Mesenteric fat pad (tissue), 1 donor: Measurements from ENCODE around the gene LNX1. TPM values are rescaled to one million over a fixed set of nuclear protein-coding genes. Genes with fewer than 3 reads are reported as not detected.

Experiments
- DNase-seq: peaks from one replicate; pipeline ENCODE4 v3.0.0-alpha.2; 2020; ENCODE audit warnings: low spot score
- total RNA-seq: library from RNA; stranded (reverse); fragmentation: NEBNext Ultra II Directional; extraction: Animal tissue kit (Norgen Biotek cat#: 25700); gene quantifications from one replicate; pipeline ENCODE4 v1.2.1, GENCODE V29; 2021
- donor health status: DM: yes; HTN: yes; CAD: no.

Gene LNX1
- total RNA-seq, 1 donor from 2014 or later = 20.7 TPM

DNA sequence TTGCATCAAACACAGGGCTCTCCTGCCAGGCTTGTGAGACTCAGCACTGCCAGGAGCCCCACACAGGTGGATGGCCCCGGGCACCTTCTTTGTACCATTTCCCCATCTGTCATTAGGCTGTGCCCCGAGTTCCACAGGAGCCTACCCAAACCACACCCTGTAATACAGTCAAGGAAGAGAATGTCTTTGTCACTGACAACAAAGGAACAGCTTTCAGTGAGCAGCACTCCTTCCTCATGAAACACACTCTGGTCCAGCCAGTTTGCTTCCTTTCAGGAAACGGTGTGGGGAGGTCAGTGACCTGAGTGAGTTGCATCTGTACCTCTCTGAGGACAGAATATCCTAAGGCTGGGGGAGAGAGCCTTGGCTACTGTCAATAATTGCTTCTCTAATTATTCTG is 53.7 kb downstream of the LNX1 start:
- no peak for DNase-seq

- no peak for DNase-seq
Measured at GRCh38 chr4:53536328-53536727, 55.0 kb downstream of the LNX1 start.

DNA sequence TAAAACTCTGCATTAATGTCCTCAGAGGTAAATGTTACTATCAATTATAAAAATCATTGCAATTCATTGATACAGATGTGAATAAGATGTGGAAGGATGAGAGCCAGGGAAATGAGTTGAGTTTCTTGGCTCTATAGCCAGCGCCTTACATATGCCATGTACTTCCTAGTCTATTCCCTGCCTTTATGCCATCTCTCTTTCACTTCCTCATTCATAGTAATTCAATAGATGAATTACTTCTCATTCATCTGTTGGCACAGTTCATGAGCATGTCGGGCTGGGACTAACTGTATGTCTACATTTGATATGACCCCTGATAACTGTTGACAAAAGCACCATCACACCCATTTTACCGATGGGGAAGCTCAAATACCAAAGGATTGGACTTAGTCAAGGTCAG is 55.7 kb downstream of the LNX1 start:
- no peak for DNase-seq

- DNase-seq = no peak
Measured at GRCh38 chr4:53534684-53535083, 56.6 kb downstream of the LNX1 start.

- DNase-seq = no peak
Measured at GRCh38 chr4:53532521-53532920, 58.8 kb downstream of the LNX1 start.

DNA sequence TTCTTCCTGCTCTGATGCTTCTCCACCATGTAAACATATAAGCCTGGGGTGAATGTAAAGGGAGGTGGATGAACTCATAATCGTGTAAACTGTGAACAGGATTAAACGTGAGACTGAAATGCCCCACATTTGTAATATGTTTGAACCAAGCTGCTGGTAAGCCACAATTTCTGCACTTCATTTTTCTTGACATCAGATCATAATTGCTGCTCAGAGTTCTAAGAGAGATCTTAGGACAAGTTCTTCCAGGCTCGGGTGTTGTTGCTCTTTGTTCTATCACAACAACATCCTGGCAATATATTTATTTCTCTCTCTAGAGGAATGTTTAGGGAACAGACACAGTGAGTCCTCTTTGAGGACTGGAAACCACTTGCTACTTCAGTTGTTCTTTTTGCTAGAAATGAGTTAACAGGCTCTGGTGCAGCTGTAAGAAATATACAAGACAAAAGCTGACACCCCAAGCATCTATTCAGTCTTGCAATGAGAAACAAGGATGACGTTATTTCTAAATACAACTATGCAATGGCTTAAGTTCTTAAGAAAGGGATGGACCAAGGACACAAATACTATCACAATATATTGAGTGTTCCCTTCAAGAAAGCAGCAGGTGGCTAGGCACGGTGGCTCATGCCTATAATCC is 59.6 kb downstream of the LNX1 start:
- no peak for DNase-seq

DNA sequence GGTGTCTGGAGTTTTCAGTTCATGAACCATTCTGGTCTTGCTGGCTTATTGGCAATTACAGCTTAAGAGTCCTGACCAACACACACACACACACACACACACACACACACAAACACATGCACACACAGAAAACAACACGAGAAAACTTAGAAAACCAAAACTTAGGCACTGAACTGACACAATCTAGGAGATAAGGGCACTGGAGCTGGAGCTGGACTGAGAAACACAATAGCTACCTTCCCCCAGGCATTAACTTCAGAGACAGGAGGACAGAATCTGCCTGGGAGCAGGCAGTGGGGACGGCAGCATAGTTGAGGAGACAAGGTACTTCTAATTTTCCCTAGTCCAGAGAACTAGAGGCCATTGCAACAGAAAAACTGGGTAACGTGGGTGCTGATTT is 62.3 kb downstream of the LNX1 start:
- no peak for DNase-seq

GRCh38 chr4:53527930-53528329 is 63.4 kb downstream of the LNX1 start:
- no peak for DNase-seq

- no peak for DNase-seq
Measured at GRCh38 chr4:53527326-53527725, 64.0 kb downstream of the LNX1 start.

DNA sequence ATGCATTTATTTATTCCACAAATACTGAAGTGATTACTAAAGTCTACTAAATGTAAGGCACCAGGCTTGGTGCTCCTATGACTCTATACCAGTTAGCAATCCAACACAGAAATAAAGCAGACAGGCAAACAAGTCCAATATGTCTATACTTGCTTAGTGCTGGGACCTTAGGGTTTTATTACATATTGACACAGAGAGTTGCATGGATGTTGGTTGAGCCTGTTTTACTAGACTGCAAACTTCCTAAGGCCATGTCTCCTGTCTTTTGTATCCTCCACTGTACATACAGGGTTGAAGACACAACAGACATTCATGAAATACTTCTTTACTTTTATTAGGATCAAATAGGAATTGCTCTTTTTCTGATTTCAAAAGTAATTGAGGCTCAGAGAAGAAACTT is 69.0 kb downstream of the LNX1 start:
- no peak for DNase-seq

GRCh38 chr4:53520116-53520515 is 71.2 kb downstream of the LNX1 start:
- no peak for DNase-seq

GRCh38 chr4:53518807-53519206 is 72.5 kb downstream of the LNX1 start:
- no peak for DNase-seq

DNA sequence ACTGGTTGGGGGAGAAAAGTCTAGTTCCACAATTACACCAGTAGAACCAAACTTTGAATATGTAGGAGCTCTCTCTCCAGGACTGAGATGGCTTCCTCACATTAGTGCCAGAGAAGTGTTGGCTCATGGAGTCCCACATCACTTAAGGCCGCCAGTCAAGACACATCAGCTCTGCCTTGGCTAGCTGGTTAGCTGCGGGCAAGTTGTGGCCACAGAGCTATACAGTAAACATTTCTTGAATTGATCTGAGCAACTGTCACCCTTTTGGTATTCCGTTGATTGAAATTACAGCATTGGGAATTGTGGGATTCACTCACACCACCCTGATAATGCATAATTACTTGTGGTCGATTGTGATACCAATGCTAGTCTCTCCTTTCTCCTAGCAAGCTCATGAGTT is 76.2 kb downstream of the LNX1 start:
- no peak for DNase-seq

DNA sequence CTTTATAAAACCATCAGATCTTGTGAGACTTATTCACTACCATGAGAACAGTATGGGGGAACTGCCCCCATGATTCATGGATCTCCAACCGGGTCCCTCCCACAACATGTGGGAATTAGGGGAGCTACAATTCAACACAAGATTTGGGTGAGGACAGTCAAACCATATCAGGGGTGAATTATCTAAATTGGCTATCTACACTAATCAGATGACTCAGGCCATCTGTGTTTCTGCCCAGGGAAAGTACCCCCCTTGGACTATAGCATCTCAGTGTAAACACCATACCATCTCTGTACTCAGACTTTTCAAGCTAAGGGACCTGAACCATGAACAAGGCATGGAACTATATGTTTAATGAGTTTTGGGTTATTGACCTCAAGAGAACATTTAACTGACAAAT is 76.8 kb downstream of the LNX1 start:
- no peak for DNase-seq

GRCh38 chr4:53512608-53513007 is 78.7 kb downstream of the LNX1 start:
- DNase-seq = no peak

- DNase-seq = no peak
Measured at GRCh38 chr4:53511014-53511413, 80.3 kb downstream of the LNX1 start.

DNA sequence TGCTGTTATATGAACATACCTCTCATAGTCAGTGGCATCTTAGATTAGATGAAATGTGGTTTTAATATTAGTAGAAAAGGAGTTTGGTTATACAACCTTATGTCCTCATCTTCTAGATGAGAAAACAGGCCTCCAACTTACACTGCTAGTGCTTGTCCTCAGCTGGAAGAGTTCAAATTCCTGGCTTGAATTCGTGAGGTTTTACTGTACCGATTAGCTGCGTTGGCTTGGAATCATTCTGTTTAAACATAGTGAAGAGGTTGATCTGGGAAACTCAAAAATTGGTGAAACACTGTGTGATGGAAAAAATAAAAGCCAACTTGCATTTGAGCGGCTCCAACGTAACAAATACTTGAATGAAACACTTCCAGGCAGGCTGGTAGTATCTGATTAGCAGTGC is 81.0 kb downstream of the LNX1 start:
- no peak for DNase-seq

DNA sequence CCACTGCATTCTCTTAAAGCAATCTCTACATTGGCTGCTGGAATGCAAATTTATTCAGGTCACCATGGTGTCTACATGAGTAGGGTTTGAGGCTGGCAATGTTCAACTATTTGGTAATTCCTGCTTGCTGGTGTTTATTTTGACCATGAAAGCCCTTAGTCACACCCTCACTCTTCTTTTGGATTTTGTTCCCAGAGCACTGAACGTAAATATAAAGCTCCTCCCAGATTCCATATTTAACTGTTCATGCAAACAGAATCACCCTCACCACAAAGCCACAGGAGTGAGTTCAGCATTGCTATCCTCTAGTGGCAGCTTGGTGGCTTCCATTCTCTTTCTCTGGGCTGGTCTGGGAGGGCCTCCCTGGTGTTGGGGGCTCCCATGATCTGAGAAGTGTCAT is 82.8 kb downstream of the LNX1 start:
- DNase-seq = no peak

- DNase-seq = peak; percentile 90
Measured at GRCh38 chr4:53507671-53508286, 83.5 kb downstream of the LNX1 start.

DNA sequence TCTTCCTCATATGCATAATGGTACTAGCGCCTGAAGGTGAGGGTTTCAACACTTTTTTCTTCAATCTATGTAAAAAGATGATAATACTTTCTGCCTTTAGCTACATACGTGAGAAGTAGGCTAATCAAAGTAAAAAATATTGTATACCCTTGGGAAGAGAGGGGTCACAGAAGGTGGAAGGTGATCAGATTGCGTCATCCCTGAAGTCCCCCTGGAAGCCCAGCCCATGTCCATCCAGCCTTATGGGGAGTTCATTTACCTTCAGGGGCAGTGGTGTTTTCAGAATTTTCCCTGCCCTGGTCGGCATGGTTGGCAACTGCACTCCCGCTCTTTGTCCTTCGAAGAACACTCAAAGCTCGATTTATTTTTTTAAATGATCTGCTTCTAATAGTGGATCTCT is 84.2 kb downstream of the LNX1 start:
- no peak for DNase-seq

- no peak for DNase-seq
Measured at GRCh38 chr4:53505947-53506346, 85.3 kb downstream of the LNX1 start.

- DNase-seq = no peak
Measured at GRCh38 chr4:53502094-53502493, 89.2 kb downstream of the LNX1 start.

DNA sequence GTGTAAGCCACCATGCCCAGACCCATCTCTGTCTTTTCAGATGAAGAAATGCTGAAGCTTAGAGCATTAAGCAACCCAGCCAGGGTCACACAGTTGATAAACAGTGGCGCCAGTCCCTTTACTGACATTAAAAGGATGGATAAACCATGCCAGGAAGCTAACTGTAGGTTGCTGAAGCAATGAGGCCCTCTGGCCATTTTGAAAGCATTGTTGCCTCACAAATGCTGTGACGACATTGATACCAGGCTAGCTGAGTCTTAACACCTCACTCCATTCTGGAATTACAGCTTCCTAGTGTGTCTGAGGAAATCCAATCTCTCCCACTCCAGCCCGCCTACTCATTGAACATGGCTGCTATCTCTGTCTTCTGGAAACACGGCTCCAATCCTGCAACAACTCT is 89.7 kb downstream of the LNX1 start:
- DNase-seq = no peak

DNA sequence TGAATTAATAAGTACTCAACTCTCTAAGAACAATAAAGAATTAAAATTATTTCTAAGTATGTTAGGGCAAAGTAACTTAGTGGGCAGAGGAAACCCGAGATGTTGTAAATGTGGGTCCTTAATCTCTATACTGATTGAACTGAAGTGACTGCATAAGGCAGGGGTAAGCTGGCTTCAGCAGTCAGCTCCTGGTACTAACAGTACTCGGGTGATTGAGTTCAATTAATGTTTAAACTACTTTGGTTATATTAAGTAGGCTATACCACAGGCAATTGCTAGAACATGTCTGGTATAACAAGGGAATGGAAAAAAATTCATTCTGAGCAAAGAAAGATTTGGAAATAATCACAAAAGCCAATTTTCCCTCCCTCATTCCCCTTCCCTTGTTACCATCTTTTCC is 90.7 kb downstream of the LNX1 start:
- DNase-seq = no peak
